Right lobe of liver (tissue), 4 donors: ENCODE measurements around the gene CA11.

ENCODE experiments used
- POLR2A ChIP-seq: fragments of 450-650 bp; IDR thresholded peaks from one replicate; pipeline ENCODE4 v1.6.1; 2017; ENCODE audit warnings: antibody characterized with exemption, mild to moderate bottlenecking
- TF ChIP-seq, protein P1 (sequence below), 4 donors: fragments of 200-600 bp in 3 of 4; fragments of 450-650 bp in 1 of 4; IDR thresholded peaks; one replicate each; pipeline versions ENCODE4 v1.5.1 to v1.8.0; 2016 to 2022; ENCODE audit warnings: antibody characterized with exemption in 4 of 4, mild to moderate bottlenecking in 2 of 4
- donor health status: DM: no; HTN: no; CAD: no.
- donor health status: DM: no; HTN: no; CAD: no.
- donor health status: DM: no; HTN: yes; CAD: no.

DNA sequence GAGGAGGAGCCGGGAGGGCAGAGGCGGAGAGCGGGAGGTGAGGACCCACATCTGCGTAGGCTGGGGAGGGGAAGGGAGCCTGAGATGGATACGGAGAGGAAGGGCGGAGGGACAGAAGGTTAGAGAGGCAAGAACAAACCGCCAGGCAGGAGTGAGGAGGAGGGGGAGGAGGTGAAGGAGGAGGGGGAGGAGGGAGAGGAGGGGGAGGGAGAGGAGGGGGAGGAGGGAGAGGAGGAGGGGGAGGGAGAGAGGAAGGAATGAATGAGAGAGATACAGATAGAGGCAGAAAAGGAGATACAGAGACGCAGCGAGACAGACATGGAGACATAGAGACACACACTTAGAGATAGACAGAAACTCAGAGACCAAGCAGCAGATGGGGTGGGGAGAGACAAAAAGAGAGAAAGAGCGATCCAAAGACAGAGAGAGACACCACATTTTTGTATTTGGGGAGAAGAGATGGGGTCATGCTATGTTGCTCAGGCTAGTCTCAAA lies 782 bp upstream of the CA11 start:
- TF ChIP-seq POLR2A = no peak
- TF ChIP-seq, protein P1, sequence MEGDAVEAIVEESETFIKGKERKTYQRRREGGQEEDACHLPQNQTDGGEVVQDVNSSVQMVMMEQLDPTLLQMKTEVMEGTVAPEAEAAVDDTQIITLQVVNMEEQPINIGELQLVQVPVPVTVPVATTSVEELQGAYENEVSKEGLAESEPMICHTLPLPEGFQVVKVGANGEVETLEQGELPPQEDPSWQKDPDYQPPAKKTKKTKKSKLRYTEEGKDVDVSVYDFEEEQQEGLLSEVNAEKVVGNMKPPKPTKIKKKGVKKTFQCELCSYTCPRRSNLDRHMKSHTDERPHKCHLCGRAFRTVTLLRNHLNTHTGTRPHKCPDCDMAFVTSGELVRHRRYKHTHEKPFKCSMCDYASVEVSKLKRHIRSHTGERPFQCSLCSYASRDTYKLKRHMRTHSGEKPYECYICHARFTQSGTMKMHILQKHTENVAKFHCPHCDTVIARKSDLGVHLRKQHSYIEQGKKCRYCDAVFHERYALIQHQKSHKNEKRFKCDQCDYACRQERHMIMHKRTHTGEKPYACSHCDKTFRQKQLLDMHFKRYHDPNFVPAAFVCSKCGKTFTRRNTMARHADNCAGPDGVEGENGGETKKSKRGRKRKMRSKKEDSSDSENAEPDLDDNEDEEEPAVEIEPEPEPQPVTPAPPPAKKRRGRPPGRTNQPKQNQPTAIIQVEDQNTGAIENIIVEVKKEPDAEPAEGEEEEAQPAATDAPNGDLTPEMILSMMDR (IDR thresholded peaks at IDR 0.05) = no peak
